ENCODE measurements around the gene EXOC4. TPM values are rescaled to one million over a fixed set of nuclear protein-coding genes. Genes with fewer than 3 reads are reported as not detected.
A peak's percentile ranks its signal among the peaks of the same experiment; 100 is the strongest.

The EXOC4 gene
- total RNA-seq, 1 donor from 2014 or later, result 84.0 TPM

DNA sequence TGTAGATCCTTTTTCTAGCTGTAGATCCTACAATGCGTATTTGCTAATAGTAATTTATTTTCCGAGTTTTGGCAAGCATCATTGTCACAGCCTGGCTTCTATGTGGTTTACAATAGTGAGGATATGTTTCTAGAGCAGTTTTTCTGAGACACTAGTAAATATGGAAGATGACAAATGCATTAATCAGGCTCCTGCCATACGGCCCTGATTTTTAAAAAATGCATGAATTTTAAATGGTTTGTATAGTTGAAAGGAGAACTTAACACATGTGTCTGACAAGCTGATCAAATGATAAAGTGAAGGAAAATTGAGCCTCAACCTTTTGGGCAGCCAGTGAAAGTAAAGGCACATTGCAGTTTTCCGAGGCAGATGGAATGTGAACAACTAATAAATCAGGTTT, 354.1 kb downstream of the EXOC4 start:
- H3K27me3 ChIP-seq (ENCODE audit: control insufficient read depth, insufficient read depth, low read length), result no peaks in the 10 kb centered on the region
- TF ChIP-seq, protein P1, sequence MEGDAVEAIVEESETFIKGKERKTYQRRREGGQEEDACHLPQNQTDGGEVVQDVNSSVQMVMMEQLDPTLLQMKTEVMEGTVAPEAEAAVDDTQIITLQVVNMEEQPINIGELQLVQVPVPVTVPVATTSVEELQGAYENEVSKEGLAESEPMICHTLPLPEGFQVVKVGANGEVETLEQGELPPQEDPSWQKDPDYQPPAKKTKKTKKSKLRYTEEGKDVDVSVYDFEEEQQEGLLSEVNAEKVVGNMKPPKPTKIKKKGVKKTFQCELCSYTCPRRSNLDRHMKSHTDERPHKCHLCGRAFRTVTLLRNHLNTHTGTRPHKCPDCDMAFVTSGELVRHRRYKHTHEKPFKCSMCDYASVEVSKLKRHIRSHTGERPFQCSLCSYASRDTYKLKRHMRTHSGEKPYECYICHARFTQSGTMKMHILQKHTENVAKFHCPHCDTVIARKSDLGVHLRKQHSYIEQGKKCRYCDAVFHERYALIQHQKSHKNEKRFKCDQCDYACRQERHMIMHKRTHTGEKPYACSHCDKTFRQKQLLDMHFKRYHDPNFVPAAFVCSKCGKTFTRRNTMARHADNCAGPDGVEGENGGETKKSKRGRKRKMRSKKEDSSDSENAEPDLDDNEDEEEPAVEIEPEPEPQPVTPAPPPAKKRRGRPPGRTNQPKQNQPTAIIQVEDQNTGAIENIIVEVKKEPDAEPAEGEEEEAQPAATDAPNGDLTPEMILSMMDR (IDR thresholded peaks at IDR 0.05; ENCODE audit: insufficient read depth, low read length, severe bottlenecking), result no peak
- H3K4me3 ChIP-seq (ENCODE audit: low read depth, low read length), result no peak overlapping the region
- no peak for DNase-seq (ENCODE audit: low read depth)
- no peaks in the 10 kb centered on the region for H3K36me3 ChIP-seq (ENCODE audit: control insufficient read depth, insufficient read depth, low read length)
- no peak for FAIRE-seq

DNA sequence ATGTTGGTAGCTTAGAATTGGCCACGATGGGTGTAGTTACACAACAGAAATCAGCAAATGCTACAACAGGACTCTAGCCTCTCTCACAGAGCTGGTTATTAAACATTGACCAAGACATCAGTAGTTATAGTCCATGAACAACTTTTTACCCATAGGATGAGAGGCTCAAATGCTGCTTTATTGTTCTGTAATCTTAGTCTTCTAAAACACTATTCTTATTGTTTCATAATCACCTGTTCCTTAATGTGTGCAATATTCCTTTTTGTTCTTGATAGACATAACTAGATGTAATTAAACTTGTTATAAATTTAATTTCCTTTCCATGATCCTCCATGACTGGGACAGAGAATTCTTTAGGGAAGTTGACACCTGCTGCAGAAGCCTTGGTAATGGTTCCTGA, 356.9 kb downstream of the EXOC4 start:
- TF ChIP-seq, protein P1 (IDR thresholded peaks at IDR 0.05; ENCODE audit: insufficient read depth, low read length, severe bottlenecking), result no peak
- H3K27me3 ChIP-seq (ENCODE audit: control insufficient read depth, insufficient read depth, low read length), result no peaks in the 10 kb centered on the region
- no peak for DNase-seq (ENCODE audit: low read depth)
- H3K4me3 ChIP-seq (ENCODE audit: low read depth, low read length), result no peak overlapping the region
- FAIRE-seq, result no peak
- H3K36me3 ChIP-seq (ENCODE audit: control insufficient read depth, insufficient read depth, low read length), result no peaks in the 10 kb centered on the region

DNA sequence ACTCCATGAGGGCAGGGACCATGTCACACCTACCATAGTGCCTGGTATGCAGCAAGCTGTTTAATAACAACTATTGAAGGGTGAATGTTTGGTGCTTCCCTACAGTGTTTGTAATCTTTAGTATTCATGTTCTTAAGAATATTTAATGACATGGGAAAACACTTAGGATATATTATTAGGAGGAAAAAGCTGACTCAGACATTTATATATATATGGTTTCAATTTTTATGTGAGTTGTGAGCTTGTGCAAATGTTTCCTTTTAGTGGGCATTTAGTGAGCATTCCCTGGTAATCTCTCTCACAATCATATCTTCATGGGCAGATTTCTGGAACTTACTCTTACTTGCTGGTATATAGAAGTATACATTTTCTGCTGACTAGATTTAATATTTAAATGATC, 359.1 kb downstream of the EXOC4 start:
- FAIRE-seq, result no peak
- DNase-seq (ENCODE audit: low read depth), result no peak
- TF ChIP-seq, protein P1 (IDR thresholded peaks at IDR 0.05; ENCODE audit: insufficient read depth, low read length, severe bottlenecking), result no peak
- no peaks in the 10 kb centered on the region for H3K27me3 ChIP-seq (ENCODE audit: control insufficient read depth, insufficient read depth, low read length)
- H3K4me3 ChIP-seq (ENCODE audit: low read depth, low read length), result no peak overlapping the region
- no peaks in the 10 kb centered on the region for H3K36me3 ChIP-seq (ENCODE audit: control insufficient read depth, insufficient read depth, low read length)

DNA sequence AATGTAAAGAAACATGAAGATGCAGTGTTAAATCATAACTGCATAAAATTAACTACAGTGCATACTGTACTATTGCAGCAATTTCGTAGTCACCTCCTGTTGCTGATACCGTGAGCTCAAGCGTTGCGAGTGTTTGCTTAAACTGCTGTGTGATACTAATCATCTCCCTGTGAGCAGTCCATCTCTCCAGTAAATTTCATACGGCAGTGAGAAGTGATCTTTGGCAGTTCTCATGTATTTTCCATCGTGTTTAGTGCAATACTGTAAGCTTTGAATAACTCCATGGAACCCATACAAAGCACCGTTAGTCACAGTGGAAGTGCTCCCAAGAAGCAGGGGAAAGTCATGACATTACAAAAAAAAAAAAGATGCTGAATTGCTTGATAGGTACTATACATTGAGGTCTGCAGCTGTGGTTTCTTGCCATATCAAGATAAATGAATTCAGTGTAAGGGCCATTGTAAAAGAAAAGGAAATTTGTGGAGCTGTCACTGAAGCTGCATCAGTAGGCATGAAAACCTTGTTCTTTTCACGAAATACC, 360.4 kb downstream of the EXOC4 start:
- Histone ChIP-seq H3K4me3 (ENCODE audit: low read depth, low read length) (no peak overlapping the region), H3K36me3 (ENCODE audit: control insufficient read depth, insufficient read depth, low read length) (no peaks in the 10 kb centered on the region), H3K27me3 (ENCODE audit: control insufficient read depth, insufficient read depth, low read length) (no peaks in the 10 kb centered on the region)
- DNase-seq (ENCODE audit: low read depth), result no peak
- FAIRE-seq, result no peak
- TF ChIP-seq, protein P1 (IDR thresholded peaks at IDR 0.05; ENCODE audit: insufficient read depth, low read length, severe bottlenecking), result no peak

DNA sequence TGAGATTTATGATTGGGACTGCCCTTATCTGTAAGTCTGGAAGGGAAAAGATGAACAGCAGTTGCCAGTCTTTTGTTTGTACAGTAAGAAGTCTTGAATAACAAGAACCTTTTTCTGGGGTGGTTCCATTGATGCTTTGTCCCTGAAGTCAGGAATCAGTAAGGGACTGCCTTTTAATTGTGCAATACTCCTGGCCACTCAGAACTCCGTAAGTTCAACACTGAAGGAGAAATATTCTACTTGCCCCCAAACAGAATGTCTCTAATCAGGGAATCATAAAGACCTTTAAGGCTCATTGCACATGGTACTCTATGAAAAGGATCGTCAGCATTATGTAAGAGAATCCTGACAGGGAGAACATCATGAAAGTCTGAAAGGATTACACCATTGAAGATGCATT, 361.4 kb downstream of the EXOC4 start:
- Histone ChIP-seq H3K27me3 (ENCODE audit: control insufficient read depth, insufficient read depth, low read length) (no peaks in the 10 kb centered on the region), H3K36me3 (ENCODE audit: control insufficient read depth, insufficient read depth, low read length) (no peaks in the 10 kb centered on the region), H3K4me3 (ENCODE audit: low read depth, low read length) (no peak overlapping the region)
- peak; percentile 43 for FAIRE-seq
- no peak for DNase-seq (ENCODE audit: low read depth)
- TF ChIP-seq, protein P1 (IDR thresholded peaks at IDR 0.05; ENCODE audit: insufficient read depth, low read length, severe bottlenecking), result no peak

DNA sequence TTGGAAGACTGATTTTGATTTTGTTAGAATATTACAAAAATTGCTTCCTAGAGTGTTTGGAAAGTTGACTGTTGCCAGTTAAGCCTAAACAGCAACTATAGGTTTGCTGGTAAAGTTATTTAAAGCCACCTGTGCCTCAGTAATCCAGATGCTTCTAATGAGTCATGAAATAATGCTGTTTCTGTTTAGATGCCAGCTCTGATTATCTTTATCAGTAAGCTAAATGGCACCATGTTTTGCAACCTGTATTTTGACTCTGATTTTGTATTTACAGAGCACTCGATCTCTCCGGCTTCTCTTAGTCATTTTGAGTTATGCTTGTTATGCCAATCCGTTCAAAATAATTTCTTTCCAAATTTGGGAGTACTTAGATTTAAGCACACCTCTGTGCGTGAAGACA, 366.1 kb downstream of the EXOC4 start:
- FAIRE-seq, result no peak
- Histone ChIP-seq H3K36me3 (ENCODE audit: control insufficient read depth, insufficient read depth, low read length) (no peaks in the 10 kb centered on the region), H3K27me3 (ENCODE audit: control insufficient read depth, insufficient read depth, low read length) (no peaks in the 10 kb centered on the region), H3K4me3 (ENCODE audit: low read depth, low read length) (no peak overlapping the region)
- TF ChIP-seq, protein P1 (IDR thresholded peaks at IDR 0.05; ENCODE audit: insufficient read depth, low read length, severe bottlenecking), result no peak
- no peak for DNase-seq (ENCODE audit: low read depth)
